ENCODE data around the gene ANKRD61.
"Not testable (repeated sequence)": the region's sequence is repeated elsewhere in the genome, so short reads cannot be mapped to it uniquely, and the experiment has no call there.

The ANKRD61 gene

DNA sequence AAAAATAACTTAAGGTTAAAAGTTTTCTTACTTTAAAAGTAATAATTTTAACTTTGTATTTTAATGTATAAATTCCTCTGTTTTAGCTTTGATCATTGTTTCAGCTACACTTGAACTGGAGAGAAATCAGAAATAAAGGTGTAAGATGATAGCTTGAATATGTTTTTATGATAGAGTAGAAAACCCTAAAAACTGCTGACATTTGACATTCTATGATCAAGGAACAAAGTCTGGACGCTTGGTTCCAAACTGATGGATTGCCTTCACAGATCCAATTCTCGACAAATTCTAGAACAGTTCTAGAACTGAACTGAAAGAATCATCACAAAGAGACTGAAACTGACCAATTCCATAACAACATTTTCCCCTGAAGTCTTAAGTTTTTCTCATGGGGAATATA lies at the start of gene ANKRD61:
Gene ANKRD61 (plus strand): TSS at position 389 of the 400 bp plus-strand sequence. CDS start 0 bp downstream, at position 389.
- ChIA-PET CTCF (no interaction called here), POLR2A (no interaction called here)
- TF ChIP-seq FOXK2 (IDR thresholded peaks at IDR 0.05) (no peak), TARDBP (IDR thresholded peaks at IDR 0.05) (no peak), SUZ12 (IDR thresholded peaks at IDR 0.05) (no peak), ARNT (IDR thresholded peaks at IDR 0.05) (no peak), BHLHE40 (IDR thresholded peaks at IDR 0.05; ENCODE audit: borderline replicate concordance) (no peak), CTBP1 (IDR thresholded peaks at IDR 0.05; ENCODE audit: borderline replicate concordance) (no peak), ZNF384 (IDR thresholded peaks at IDR 0.05) (no peak), NFRKB (IDR thresholded peaks at IDR 0.05) (no peak), ELF4 (IDR thresholded peaks at IDR 0.05) (no peak), SP1 (IDR thresholded peaks at IDR 0.05) (no peak), HDGF (IDR thresholded peaks at IDR 0.05; ENCODE audit: borderline replicate concordance) (no peak)
- TF ChIP-seq, protein P1, sequence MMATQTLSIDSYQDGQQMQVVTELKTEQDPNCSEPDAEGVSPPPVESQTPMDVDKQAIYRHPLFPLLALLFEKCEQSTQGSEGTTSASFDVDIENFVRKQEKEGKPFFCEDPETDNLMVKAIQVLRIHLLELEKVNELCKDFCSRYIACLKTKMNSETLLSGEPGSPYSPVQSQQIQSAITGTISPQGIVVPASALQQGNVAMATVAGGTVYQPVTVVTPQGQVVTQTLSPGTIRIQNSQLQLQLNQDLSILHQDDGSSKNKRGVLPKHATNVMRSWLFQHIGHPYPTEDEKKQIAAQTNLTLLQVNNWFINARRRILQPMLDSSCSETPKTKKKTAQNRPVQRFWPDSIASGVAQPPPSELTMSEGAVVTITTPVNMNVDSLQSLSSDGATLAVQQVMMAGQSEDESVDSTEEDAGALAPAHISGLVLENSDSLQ (IDR thresholded peaks at IDR 0.05) = no peak
- no peak for DNase-seq (ENCODE audit: extremely low spot score)

DNA sequence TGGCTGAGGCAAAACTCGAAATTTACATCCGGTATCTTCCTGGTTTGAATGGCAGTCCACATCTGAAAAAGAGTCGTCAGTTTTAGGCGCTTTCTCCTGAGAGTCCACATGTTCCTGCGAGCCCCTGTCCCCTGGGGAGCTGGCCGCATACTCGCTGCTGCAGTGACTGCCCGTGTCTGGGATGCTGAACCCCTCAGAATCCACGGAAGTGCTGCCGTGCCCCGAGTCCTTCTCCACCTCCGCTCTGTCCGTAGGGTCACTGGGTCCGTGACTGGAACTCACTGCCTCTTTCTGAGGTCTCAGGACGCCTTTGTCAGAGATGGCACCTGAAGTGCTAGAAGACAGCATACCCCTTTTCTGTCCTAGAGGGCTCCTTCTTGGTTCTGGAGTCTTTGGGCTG lies 44.1 kb upstream of the ANKRD61 start:
- CTCF ChIA-PET; DNase-seq (ENCODE audit: extremely low spot score); POLR2A ChIA-PET: not testable (repeated sequence)

DNA sequence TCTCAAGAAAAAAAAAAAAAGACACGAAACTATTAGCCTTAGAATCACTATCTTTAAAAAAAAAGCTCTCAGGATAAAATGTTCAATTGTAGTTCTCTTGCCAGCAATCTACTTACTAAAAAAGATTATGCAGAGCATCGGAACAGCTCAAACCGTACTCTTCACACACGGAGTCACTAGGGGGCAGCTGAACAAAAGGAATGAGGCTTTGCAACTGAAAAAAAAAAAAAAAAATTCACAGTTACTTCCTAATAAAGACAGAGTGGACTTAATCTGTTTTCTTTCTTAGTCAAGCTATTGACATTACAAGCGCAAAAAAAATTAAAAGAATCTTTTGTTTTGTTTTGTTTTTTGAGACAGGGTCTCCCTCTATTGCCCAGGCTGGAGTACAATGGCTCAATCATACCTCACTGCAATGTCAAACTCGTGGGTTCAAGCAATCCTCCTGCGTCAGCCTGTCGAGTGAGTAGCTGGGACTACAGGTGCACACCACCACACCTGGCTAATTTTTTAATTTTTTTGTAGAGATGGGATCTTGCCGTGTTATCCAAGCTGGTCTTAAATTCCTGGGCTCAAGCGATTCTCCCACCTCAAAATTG lies 33.9 kb upstream of the ANKRD61 start:
- TF ChIP-seq SP1 (IDR thresholded peaks at IDR 0.05) (no peak), LEF1 (IDR thresholded peaks at IDR 0.05; ENCODE audit: borderline replicate concordance) (no peak), ZNF384 (IDR thresholded peaks at IDR 0.05) (peak; percentile 98), CTBP1 (IDR thresholded peaks at IDR 0.05; ENCODE audit: borderline replicate concordance) (no peak)
- ChIA-PET POLR2A (interaction anchor here (0.6 to 1.7 kb wide), 2 partner anchors 11 to 60 kb away, joined by 3 to 10 read pairs; partner anchors contain the start of genes AIMP2 and PMS2), CTCF (interaction anchor here (0.6 to 2.1 kb wide), 7 partner anchors 12 to 337 kb away, joined by 3 to 19 read pairs (median 3); partner anchors contain the start of genes AIMP2 and PMS2)
- peak; percentile 42 for DNase-seq (ENCODE audit: extremely low spot score)

DNA sequence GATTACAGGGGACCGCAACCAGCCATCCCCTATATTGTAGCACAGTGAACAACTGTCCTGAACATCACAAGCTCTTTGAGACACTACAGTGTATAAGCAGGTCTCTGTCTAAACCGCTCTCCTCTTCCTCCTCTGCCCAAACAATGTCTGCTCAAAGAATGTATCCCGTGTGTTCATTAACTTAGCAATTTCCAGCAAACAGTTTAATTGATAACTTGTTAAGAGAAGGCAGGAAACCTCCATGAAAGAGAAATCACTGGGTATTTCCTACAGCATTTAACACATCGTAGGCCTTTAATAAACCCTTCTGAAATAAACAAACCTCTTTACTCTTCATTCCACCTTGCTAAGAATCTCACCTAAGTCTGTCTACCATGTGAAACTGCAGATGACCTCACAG lies 23.8 kb upstream of the ANKRD61 start:
- ChIA-PET POLR2A (no interaction called here), CTCF (no interaction called here)

DNA sequence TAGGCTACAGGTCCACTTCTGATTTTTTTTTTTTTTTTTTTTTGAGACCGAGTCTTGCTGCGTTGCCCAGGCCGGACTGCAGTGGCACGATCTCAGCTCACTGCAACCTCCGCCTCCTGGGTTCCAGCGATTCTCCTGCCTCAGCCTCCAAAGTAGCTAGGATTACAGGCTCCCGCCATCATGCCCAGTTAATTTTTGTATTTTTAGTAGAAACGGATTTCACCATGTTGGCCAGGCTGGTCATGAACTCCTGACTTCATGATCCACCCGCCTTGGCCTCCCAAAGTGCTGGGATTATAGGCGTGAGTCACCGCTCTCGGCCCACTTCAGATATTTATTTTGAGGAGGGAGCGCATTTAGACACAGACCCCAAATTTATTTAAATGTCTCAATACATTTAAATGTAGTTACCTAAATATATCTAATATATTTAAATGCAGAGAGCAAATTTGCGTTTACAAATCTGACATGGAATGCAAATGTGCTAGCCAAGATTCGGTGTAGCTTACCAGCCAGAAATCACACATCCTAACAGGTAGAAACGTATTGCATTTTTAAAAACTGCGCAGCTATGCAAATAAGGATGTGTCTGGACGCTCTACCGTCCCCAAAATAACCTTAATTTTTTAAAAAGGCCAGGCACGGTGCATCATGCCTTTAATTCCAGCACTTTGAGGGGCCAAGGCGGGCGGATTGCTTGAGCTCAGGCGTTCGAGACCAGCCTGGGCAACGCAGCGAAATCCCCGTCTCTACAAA lies 23.2 kb upstream of the ANKRD61 start:
- ChIA-PET POLR2A (interaction anchor here (1.1 to 2.1 kb wide), 5 partner anchors 11 to 88 kb away, joined by 3 to 13 read pairs (median 6); no protein-coding TSS in a partner anchor), CTCF (interaction anchor here (1.5 kb wide), 1 partner anchor 11 kb away, joined by 6 read pairs; no protein-coding TSS in a partner anchor)
- DNase-seq (ENCODE audit: extremely low spot score) = not testable (repeated sequence)
- TF ChIP-seq ZNF384 (IDR thresholded peaks at IDR 0.05) = peak; percentile 41; the same call in 1 of the 2 replicates

More for the DNA sequence above, 23.8 kb upstream of the ANKRD61 start:
- no peak for DNase-seq (ENCODE audit: extremely low spot score)
- TF ChIP-seq NFRKB (IDR thresholded peaks at IDR 0.05) (no peak), ELF4 (IDR thresholded peaks at IDR 0.05) (no peak)

DNA sequence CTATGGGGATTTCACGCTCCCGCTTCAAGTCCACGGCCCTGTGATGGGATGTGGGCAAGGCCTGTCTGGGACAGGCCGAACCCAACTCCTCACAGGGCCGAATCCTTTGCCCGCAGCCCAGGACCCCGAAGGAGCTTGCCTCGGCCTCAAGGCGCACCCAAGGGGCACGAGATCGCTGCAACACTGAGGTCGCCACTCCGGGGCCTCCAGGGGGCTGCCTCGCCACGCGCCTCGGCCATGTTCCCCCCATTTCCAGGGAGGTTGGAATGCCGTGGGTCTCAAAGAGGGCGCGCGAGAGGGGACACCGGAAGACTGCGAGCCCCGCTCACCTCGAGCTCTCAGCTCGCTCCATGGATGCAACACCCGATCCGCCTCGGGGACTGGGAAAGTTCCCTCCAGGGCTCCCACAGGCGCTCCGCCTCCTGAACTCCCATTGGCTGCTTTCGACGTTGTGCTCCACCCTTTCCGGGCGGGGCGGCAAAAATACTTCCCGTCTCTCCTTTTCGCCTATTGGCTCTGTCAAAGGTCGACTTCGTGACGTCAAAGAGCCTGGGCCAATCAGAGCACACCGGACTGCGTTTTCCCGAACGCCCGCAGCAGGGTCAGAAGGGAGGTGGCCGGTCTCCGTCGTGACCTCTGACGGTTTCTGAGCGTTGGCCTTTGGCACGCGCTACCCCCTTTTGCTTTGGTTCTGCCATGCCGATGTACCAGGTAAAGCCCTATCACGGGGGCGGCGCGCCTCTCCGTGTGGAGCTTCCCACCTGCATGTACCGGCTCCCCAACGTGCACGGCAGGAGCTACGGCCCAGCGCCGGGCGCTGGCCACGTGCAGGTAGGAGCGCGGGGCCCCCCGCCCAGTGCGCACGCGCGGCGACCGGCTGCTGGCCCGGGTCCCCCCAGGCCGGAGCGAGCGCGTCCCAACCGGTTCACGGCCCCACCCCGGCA lies 22.2 kb upstream of the ANKRD61 start, which contains the start of the genes AIMP2 and PMS2:
Gene AIMP2 (plus strand): TSS at position 605 of the 944 bp plus-strand sequence. CDS start 92 bp downstream, at position 697.
Gene PMS2 (minus strand): TSS at position 382 of the 944 bp plus-strand sequence. CDS start 30 bp downstream, at position 352.
- ChIA-PET POLR2A (interaction anchor here (0.8 to 2.1 kb wide), 9 partner anchors 8 to 98 kb away, joined by 3 to 13 read pairs (median 3); no protein-coding TSS in a partner anchor), CTCF (interaction anchor here (0.6 to 1.5 kb wide), 2 partner anchors 10 to 12 kb away, joined by 3 to 6 read pairs; no protein-coding TSS in a partner anchor)
- DNase-seq (ENCODE audit: extremely low spot score) = peak; percentile 88
- no peak for TF ChIP-seq SP1 (IDR thresholded peaks at IDR 0.05)
- no peak for TF ChIP-seq TARDBP (IDR thresholded peaks at IDR 0.05)
- no peak for TF ChIP-seq NFRKB (IDR thresholded peaks at IDR 0.05)
- TF ChIP-seq CTBP1 (IDR thresholded peaks at IDR 0.05; ENCODE audit: borderline replicate concordance) = no peak
- TF ChIP-seq FOXM1 (IDR thresholded peaks at IDR 0.05; ENCODE audit: borderline replicate concordance) = no peak
- no peak for TF ChIP-seq LEF1 (IDR thresholded peaks at IDR 0.05; ENCODE audit: borderline replicate concordance)
- TF ChIP-seq, protein P1 (IDR thresholded peaks at IDR 0.05) = peak; percentile 63
- TF ChIP-seq FOXK2 (IDR thresholded peaks at IDR 0.05) = no peak
- peak; percentile 98 for TF ChIP-seq L3MBTL2 (conservative IDR thresholded peaks at IDR 0.05)
- TF ChIP-seq ELF4 (IDR thresholded peaks at IDR 0.05) = peak; percentile 40

DNA sequence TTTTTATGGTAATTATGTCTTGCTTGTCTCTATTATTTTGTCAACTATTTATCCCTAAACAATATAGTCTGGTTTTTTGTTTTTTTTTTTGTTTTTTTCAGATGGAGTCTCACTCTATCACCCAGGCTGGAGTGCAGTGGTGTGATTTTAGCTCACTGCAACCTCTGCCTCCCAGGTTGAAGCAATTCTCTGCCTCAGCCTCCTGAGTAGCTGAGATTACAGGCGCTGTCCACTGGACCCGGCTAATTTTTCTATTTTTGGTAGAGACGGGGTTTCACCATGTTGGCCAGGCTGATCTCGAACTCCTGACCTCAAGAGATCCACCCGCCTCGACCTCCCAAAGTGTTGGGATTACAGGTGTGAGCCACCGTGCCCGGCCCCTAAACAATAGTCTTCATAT lies 20.8 kb upstream of the ANKRD61 start:
- POLR2A ChIA-PET, CTCF ChIA-PET: not testable (repeated sequence)

More for the DNA sequence above, 20.8 kb upstream of the ANKRD61 start:
- not testable (repeated sequence) for DNase-seq (ENCODE audit: extremely low spot score)

Measured in HEK293T (cell line).